CD14-positive monocyte (primary cell): ENCODE data around the gene SH3RF1. TPM values are rescaled to one million over a fixed set of nuclear protein-coding genes. Genes with fewer than 3 reads are reported as not detected.
A peak's percentile ranks its signal among the peaks of the same experiment; 100 is the strongest.

Experiments used
- DNase-seq, 3 donors: peaks; one replicate each; pipeline ENCODE4 v3.0.0-alpha.2; 2011 to 2022
- H2AFZ ChIP-seq: 2 replicates; pipeline ENCODE4 v1.6.0; 2012; ENCODE audit warnings: mild to moderate bottlenecking, low read depth, low read length, inconsistent platforms; ENCODE audit not compliant: insufficient read depth, poor library complexity, severe bottlenecking
- H3K27ac ChIP-seq, 2 donors: 1 replicate in 1 of 2; 2 replicates in 1 of 2; pipeline ENCODE4 v1.5.1; 2012 to 2013; ENCODE audit warnings: low read length in 2 of 2, control low read depth in 1 of 2, inconsistent platforms in 1 of 2, low read depth in 1 of 2, mild to moderate bottlenecking in 1 of 2
- H3K27me3 ChIP-seq, 2 donors: one replicate each; pipeline versions ENCODE4 v1.6.0 to v1.6.1; 2011 to 2013; ENCODE audit warnings: low read length in 2 of 2; ENCODE audit not compliant: control insufficient read depth in 2 of 2, insufficient read depth in 2 of 2
- H3K36me3 ChIP-seq, 2 donors: replicated peaks in 1 of 2; 1 replicate in 1 of 2; 2 replicates in 1 of 2; pipeline versions ENCODE4 v1.5.1 to v1.6.1; 2012 to 2013; ENCODE audit warnings: low read length in 2 of 2, control low read depth in 1 of 2, inconsistent platforms in 1 of 2, mild to moderate bottlenecking in 1 of 2; ENCODE audit not compliant: insufficient read depth in 2 of 2, control insufficient read depth in 1 of 2
- H3K4me1 ChIP-seq, 2 donors: 1 replicate in 1 of 2; 2 replicates in 1 of 2; pipeline versions ENCODE4 v1.5.1 to v1.6.1; 2012 to 2013; ENCODE audit warnings: low read length in 2 of 2, control low read depth in 1 of 2, inconsistent platforms in 1 of 2, mild to moderate bottlenecking in 1 of 2, moderate library complexity in 1 of 2; ENCODE audit not compliant: insufficient read depth in 2 of 2, control insufficient read depth in 1 of 2
- H3K4me2 ChIP-seq: replicated peaks from 2 replicates; pipeline ENCODE3; 2012; ENCODE audit warnings: low read length, moderate library complexity, mild to moderate bottlenecking; ENCODE audit not compliant: poor library complexity, severe bottlenecking; ENCODE audit errors: extremely low read depth
- H3K4me3 ChIP-seq, 3 experiments: fragments of 200-600 bp in 1 of 3; sonication (generic) in 1 of 3; replicated peaks in 1 of 3; 1 replicate in 2 of 3; 2 replicates in 1 of 3; pipeline ENCODE4 v1.5.1; 2011 to 2013; ENCODE audit warnings: low read length in 3 of 3, mild to moderate bottlenecking in 3 of 3, control low read depth in 2 of 3, low read depth in 2 of 3, inconsistent platforms in 1 of 3, moderate library complexity in 1 of 3
- H3K79me2 ChIP-seq: 2 replicates; pipeline ENCODE4 v1.6.0; 2012; ENCODE audit warnings: mild to moderate bottlenecking, control low read depth, inconsistent platforms, low read length, moderate library complexity; ENCODE audit not compliant: insufficient read depth
- H3K9ac ChIP-seq: 2 replicates; pipeline ENCODE4 v1.6.0; 2017; ENCODE audit warnings: low read length, mild to moderate bottlenecking; ENCODE audit not compliant: insufficient read depth, poor library complexity, severe bottlenecking
- H3K9me3 ChIP-seq, 2 donors: replicated peaks in 1 of 2; 1 replicate in 1 of 2; 2 replicates in 1 of 2; pipeline versions ENCODE4 v1.5.1 to v1.6.1; 2012 to 2013; ENCODE audit warnings: low read length in 2 of 2, control low read depth in 1 of 2; ENCODE audit not compliant: control insufficient read depth in 1 of 2, insufficient read depth in 1 of 2
- H4K20me1 ChIP-seq: 2 replicates; pipeline ENCODE4 v1.6.0; 2012; ENCODE audit warnings: mild to moderate bottlenecking, low read length, control low read depth, moderate library complexity; ENCODE audit not compliant: insufficient read depth
- H3K27ac Mint-ChIP-seq, 7 donors: one replicate each; pipeline ENCODE4 v1.8.0; 2020; ENCODE audit warnings: mild to moderate bottlenecking in 7 of 7, mixed read lengths in 7 of 7, moderate library complexity in 6 of 7, inconsistent platforms in 2 of 7
- H3K27me3 Mint-ChIP-seq, 3 donors: one replicate each; pipeline ENCODE4 v1.8.0; 2021 to 2022; ENCODE audit warnings: low read depth in 3 of 3, mild to moderate bottlenecking in 3 of 3, mixed read lengths in 3 of 3, moderate library complexity in 3 of 3, inconsistent platforms in 1 of 3
- H3K36me3 Mint-ChIP-seq, 2 donors: one replicate each; pipeline ENCODE4 v1.8.0; 2020; ENCODE audit warnings: mixed read lengths in 2 of 2, inconsistent platforms in 1 of 2, mild to moderate bottlenecking in 1 of 2
- H3K4me1 Mint-ChIP-seq: one replicate; pipeline ENCODE4 v1.8.0; 2020; ENCODE audit warnings: mild to moderate bottlenecking, mixed read lengths
- H3K4me3 Mint-ChIP-seq, 2 donors: one replicate each; pipeline ENCODE4 v1.8.0; 2020; ENCODE audit warnings: mild to moderate bottlenecking in 2 of 2, mixed read lengths in 2 of 2, moderate library complexity in 1 of 2
- H3K9me3 Mint-ChIP-seq, 7 donors: one replicate each; pipeline ENCODE4 v1.8.0; 2020 to 2022; ENCODE audit warnings: mixed read lengths in 7 of 7, mild to moderate bottlenecking in 6 of 7, moderate library complexity in 6 of 7, inconsistent platforms in 2 of 7
- WGBS: methylation state at CpG from one replicate; pipeline ENCODE4 v1.1.5; 2013; ENCODE audit warnings: missing lambda C conversion rate; ENCODE audit not compliant: insufficient coverage; 5-methylcytosine and 5-hydroxymethylcytosine counted together
- intact Hi-C, 2 donors: fragments of 100-400 bp; cut with micrococcal nuclease; formaldehyde crosslinking; loops; one replicate each; pipeline versions ENCODE4 v1.15.0 to v1.15.1; 2023
- polyA plus RNA-seq, 3 donors: library from polyadenylated mRNA; depleted of rRNA in 1 of 3; unstranded in 2 of 3; stranded (reverse) in 1 of 3; fragments of 300-500 nt in 2 of 3; fragments of >200 nt in 1 of 3; fragmentation: Illumina TruSeq in 2 of 3; gene quantifications; 1 replicate in 2 of 3; 2 replicates in 1 of 3; pipeline ENCODE4 v1.2.3, GENCODE V29; 2012 to 2021
- TF ChIP-seq, protein P1 (sequence below): fragments of 200-600 bp; IDR thresholded peaks from one replicate; pipeline ENCODE4 v1.8.0; 2022; ENCODE audit warnings: antibody characterized with exemption, mild to moderate bottlenecking

Gene SH3RF1
- polyA plus RNA-seq, 3 donors: 3.1 to 4.7 (median 4.4) TPM

DNA sequence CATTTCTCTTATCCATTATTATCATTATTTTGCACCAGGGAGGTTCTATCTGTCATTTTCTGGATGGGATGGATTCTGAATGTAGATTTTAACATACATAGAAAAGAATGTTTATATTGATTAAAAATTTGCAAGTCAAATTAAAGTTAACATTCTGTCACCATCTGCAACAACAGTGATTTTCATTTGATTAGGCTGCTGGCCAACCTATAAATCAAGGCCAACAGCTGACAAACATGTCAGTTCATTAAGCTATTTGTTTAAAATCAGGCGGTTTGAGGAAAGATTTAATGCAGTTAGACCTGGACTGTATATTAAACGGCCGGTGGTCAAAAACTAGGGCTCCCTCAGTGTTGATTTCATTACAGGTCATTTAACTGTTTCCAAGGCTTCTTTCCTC lies 151.2 kb downstream of the SH3RF1 start:
- no peak overlapping the region for H3K4me2 ChIP-seq
- DNase-seq: no peak
- H3K4me3 ChIP-seq: no peak overlapping the region
- no peaks in the 10 kb centered on the region for H3K9me3 ChIP-seq
- H4K20me1 ChIP-seq: no peaks in the 10 kb centered on the region
- H3K27me3 Mint-ChIP-seq: no peaks in the 10 kb centered on the region
- H3K9ac ChIP-seq: no peak overlapping the region
- TF ChIP-seq, protein P1, sequence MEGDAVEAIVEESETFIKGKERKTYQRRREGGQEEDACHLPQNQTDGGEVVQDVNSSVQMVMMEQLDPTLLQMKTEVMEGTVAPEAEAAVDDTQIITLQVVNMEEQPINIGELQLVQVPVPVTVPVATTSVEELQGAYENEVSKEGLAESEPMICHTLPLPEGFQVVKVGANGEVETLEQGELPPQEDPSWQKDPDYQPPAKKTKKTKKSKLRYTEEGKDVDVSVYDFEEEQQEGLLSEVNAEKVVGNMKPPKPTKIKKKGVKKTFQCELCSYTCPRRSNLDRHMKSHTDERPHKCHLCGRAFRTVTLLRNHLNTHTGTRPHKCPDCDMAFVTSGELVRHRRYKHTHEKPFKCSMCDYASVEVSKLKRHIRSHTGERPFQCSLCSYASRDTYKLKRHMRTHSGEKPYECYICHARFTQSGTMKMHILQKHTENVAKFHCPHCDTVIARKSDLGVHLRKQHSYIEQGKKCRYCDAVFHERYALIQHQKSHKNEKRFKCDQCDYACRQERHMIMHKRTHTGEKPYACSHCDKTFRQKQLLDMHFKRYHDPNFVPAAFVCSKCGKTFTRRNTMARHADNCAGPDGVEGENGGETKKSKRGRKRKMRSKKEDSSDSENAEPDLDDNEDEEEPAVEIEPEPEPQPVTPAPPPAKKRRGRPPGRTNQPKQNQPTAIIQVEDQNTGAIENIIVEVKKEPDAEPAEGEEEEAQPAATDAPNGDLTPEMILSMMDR: no peak
- no peak overlapping the region for H3K4me3 Mint-ChIP-seq
- no peaks in the 10 kb centered on the region for H3K79me2 ChIP-seq
- H3K36me3 ChIP-seq: peaks cover 47 to 76% of the 10 kb centered on the region in 2 donors
- H3K27me3 ChIP-seq: no peaks in the 10 kb centered on the region
- peaks cover 0 to 1% (median 0%) of the 10 kb centered on the region in 7 donors for H3K9me3 Mint-ChIP-seq
- H2AFZ ChIP-seq: no peak overlapping the region
- 100% methylated on average over 1 of the region's 3 CpGs for WGBS
- intact Hi-C loops: no loop called here
- H3K27ac ChIP-seq: peak overlapping the region in 1 of 2 donors; percentile 14
- no peak overlapping the region for H3K27ac Mint-ChIP-seq
- H3K4me1 ChIP-seq: no peaks in the 10 kb centered on the region
- peaks cover 49 to 57% of the 10 kb centered on the region in 2 donors for H3K36me3 Mint-ChIP-seq
- H3K4me1 Mint-ChIP-seq: no peaks in the 10 kb centered on the region

DNA sequence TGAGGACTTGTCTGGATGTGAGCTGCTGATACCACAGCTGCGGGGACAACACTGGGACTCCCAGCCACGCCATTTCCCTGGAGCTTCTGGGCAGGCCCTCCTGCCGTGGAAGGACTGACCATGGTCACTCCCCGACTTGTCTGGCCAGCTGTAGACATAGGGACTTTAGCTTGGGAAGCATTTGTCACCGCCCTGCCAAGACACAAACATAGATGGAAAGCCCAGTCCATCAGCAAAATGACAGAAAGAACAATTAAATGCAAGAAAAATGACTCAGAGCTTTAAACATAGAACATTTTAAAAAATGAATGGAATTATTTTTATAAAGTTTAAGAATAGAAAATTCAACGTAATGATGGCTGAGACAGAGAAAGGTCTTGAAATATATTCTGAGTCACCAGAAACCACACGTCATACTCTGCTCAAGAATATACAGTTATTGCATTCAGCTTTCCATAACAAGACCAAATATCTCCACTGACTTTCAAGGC lies 153.1 kb downstream of the SH3RF1 start:
- Mint-ChIP-seq H3K27ac (peak overlapping the region in 4 of 7 donors; percentile 5 to 77 (median 48)), H3K4me1 (no peaks in the 10 kb centered on the region), H3K9me3 (peaks cover 0 to 1% (median 0%) of the 10 kb centered on the region in 7 donors), H3K27me3 (peaks cover 0 to 2% (median 0%) of the 10 kb centered on the region in 3 donors), H3K36me3 (peaks cover 55 to 69% of the 10 kb centered on the region in 2 donors), H3K4me3 (no peak overlapping the region)
- no peaks in the 10 kb centered on the region for H3K9me3 ChIP-seq
- no peak overlapping the region for H3K9ac ChIP-seq
- no peaks in the 10 kb centered on the region for H3K79me2 ChIP-seq
- DNase-seq: no peak
- intact Hi-C loops: no loop called here
- peaks cover 54 to 92% of the 10 kb centered on the region in 2 donors for H3K36me3 ChIP-seq
- H4K20me1 ChIP-seq: no peaks in the 10 kb centered on the region
- H3K4me3 ChIP-seq: no peak overlapping the region
- 98% methylated on average over 5 of the region's 7 CpGs for WGBS
- no peak overlapping the region for H3K27ac ChIP-seq
- TF ChIP-seq, protein P1: no peak
- H3K27me3 ChIP-seq: no peaks in the 10 kb centered on the region
- H3K4me1 ChIP-seq: no peaks in the 10 kb centered on the region
- H2AFZ ChIP-seq: no peak overlapping the region
- H3K4me2 ChIP-seq: no peak overlapping the region
